Osteocyte (in vitro differentiated cells): ENCODE results near the gene C14orf119. TPM values are rescaled to one million over a fixed set of nuclear protein-coding genes. Genes with fewer than 3 reads are reported as not detected.
"Not testable (repeated sequence)": the region's sequence is repeated elsewhere in the genome, so short reads cannot be mapped to it uniquely, and the experiment has no call there.

Experiments used
- DNase-seq: peaks from one replicate; pipeline ENCODE4 v3.0.0; 2021; ENCODE audit warnings: mixed read lengths; ENCODE audit not compliant: unreplicated experiment; ENCODE audit errors: extremely low spot score
- H3K27ac Mint-ChIP-seq: one replicate; pipeline ENCODE4 v1.8.0; 2021; ENCODE audit warnings: mild to moderate bottlenecking, mixed read lengths; ENCODE audit not compliant: unreplicated experiment
- H3K27me3 Mint-ChIP-seq: one replicate; pipeline ENCODE4 v1.8.0; 2021; ENCODE audit warnings: mixed read lengths; ENCODE audit not compliant: unreplicated experiment
- H3K36me3 Mint-ChIP-seq: one replicate; pipeline ENCODE4 v1.8.0; 2021; ENCODE audit warnings: mixed read lengths; ENCODE audit not compliant: unreplicated experiment
- H3K4me1 Mint-ChIP-seq: one replicate; pipeline ENCODE4 v1.8.0; 2021; ENCODE audit warnings: mixed read lengths; ENCODE audit not compliant: unreplicated experiment
- H3K4me3 Mint-ChIP-seq: one replicate; pipeline ENCODE4 v1.8.0; 2021; ENCODE audit warnings: mild to moderate bottlenecking, moderate library complexity, mixed read lengths; ENCODE audit not compliant: unreplicated experiment
- H3K9me3 Mint-ChIP-seq: one replicate; pipeline ENCODE4 v1.8.0; 2021; ENCODE audit warnings: mixed read lengths; ENCODE audit not compliant: unreplicated experiment
- CTCF ChIP-seq: fragments of 200-600 bp; sonication (generic); IDR thresholded peaks from 2 replicates; pipeline ENCODE4 v1.5.0; 2021; ENCODE audit warnings: antibody characterized with exemption, mild to moderate bottlenecking, moderate library complexity
- total RNA-seq: library from RNA; stranded (reverse); gene quantifications from 2 replicates; pipeline ENCODE4 v1.2.1, GENCODE V29; 2021

Gene C14orf119
- total RNA-seq, 1 donor from 2014 or later: 61.3 TPM

GRCh38 chr14:23106747-23107045 lies 11.4 kb downstream of the C14orf119 start:
- Mint-ChIP-seq H3K4me3 (no peak overlapping the region), H3K9me3 (no peaks in the 10 kb centered on the region), H3K27me3 (no peaks in the 10 kb centered on the region), H3K36me3 (no peaks in the 10 kb centered on the region), H3K27ac (no peak overlapping the region), H3K4me1 (peaks cover 24% of the 10 kb centered on the region)
- no peak for TF ChIP-seq CTCF
- no peak for DNase-seq

GRCh38 chr14:23107620-23108019 lies 12.3 kb downstream of the C14orf119 start:
- not testable (repeated sequence) for H3K27me3 Mint-ChIP-seq, DNase-seq, H3K9me3 Mint-ChIP-seq, H3K36me3 Mint-ChIP-seq, H3K27ac Mint-ChIP-seq, H3K4me3 Mint-ChIP-seq
- H3K4me1 Mint-ChIP-seq: peaks cover 25% of the 10 kb centered on the region

- not testable (repeated sequence) for H3K4me3 Mint-ChIP-seq, H3K36me3 Mint-ChIP-seq, H3K27ac Mint-ChIP-seq, DNase-seq, H3K27me3 Mint-ChIP-seq, H3K9me3 Mint-ChIP-seq
- H3K4me1 Mint-ChIP-seq: peaks cover 26% of the 10 kb centered on the region
These were observed 12.9 kb downstream of the C14orf119 start for GRCh38 chr14:23108169-23108568.

- Mint-ChIP-seq H3K27ac (no peak overlapping the region), H3K9me3 (no peaks in the 10 kb centered on the region), H3K27me3 (no peaks in the 10 kb centered on the region), H3K4me3 (no peak overlapping the region), H3K4me1 (peaks cover 38% of the 10 kb centered on the region), H3K36me3 (no peaks in the 10 kb centered on the region)
- TF ChIP-seq CTCF: no peak
- no peak for DNase-seq
These were observed 14.5 kb downstream of the C14orf119 start for GRCh38 chr14:23109769-23110168.

GRCh38 chr14:23110579-23111365 lies 15.5 kb downstream of the C14orf119 start:
- H3K4me3 Mint-ChIP-seq: no peak overlapping the region
- no peaks in the 10 kb centered on the region for H3K9me3 Mint-ChIP-seq
- H3K36me3 Mint-ChIP-seq: no peaks in the 10 kb centered on the region
- no peaks in the 10 kb centered on the region for H3K27me3 Mint-ChIP-seq
- TF ChIP-seq CTCF: no peak
- H3K4me1 Mint-ChIP-seq: peaks cover 35% of the 10 kb centered on the region
- DNase-seq: no peak
- no peak overlapping the region for H3K27ac Mint-ChIP-seq

GRCh38 chr14:23112359-23113178 lies 17.3 kb downstream of the C14orf119 start:
- Mint-ChIP-seq H3K9me3 (no peaks in the 10 kb centered on the region), H3K4me3 (no peak overlapping the region), H3K4me1 (peaks cover 29% of the 10 kb centered on the region), H3K36me3 (no peaks in the 10 kb centered on the region), H3K27ac (no peak overlapping the region), H3K27me3 (no peaks in the 10 kb centered on the region)
- no peak for DNase-seq
- no peak for TF ChIP-seq CTCF
